Ecto neural progenitor cell (in vitro differentiated cells): ENCODE measurements around the gene PEX11B.
A peak's percentile ranks its signal among the peaks of the same experiment; 100 is the strongest.

Source experiments
- DNase-seq: peaks from one replicate; pipeline ENCODE4 v3.0.0-alpha.2; 2018; ENCODE audit warnings: low spot score

The PEX11B gene

DNA sequence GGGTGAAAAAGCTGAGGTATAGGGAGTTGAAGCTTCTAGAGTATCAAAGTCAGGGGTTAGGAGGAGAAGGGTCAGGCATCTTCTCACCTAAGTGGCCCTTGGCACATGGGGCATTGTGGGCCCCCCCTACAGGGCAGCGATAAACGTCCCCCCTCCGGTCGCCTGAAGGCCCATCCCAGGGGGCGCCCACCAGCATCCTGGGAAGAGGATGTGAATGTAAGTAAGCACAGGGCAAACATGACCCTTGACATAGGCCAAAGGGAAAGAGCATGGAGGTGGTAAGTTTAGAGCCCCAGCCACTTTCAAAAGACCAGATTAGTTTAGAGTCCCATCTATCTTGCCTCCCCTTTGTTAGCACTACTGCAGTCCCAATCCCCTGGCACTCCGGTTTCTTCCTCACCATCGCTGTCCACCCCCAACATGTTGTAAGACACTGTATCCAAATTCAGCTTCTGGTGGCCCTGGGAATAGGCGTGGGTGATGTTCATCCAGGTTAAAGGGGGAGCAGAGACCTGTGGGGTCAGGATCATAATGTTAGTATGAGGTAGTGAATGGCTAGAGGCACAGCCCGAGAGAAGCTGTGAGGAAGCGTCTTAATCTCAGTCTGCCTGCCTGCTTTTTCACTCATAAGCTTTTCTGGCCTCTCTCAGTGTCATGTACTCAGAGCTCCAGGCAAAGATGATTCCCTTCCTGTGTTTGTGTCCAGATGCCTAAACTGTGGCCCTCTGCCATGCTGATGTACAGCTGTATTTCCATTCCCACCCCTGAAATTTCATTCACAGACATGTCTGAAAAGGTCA, 11.4 kb downstream of the PEX11B start:
- no peak for DNase-seq

GRCh38 chr1:145901312-145902021, 17.1 kb downstream of the PEX11B start:
- DNase-seq: no peak

DNA sequence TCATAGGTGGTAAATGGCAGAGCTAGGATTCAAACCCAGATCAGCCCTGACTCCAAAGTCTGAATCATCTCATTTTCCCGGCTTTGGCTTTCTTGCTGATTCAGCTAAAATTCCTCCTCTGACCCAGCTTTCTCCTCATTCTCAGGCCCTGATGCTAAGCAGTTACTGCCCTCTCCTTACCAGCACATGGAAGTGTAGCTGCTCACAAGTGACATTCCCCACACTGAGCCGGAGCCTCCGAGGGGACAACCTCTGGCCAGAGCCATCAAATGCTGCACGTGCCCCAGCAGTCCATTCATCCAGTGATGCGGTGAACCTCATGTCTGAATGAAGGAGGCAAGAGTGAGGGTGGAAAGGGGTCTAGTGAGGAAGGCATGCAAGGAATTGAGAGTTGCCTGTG, 19.8 kb downstream of the PEX11B start:
- DNase-seq: no peak

DNA sequence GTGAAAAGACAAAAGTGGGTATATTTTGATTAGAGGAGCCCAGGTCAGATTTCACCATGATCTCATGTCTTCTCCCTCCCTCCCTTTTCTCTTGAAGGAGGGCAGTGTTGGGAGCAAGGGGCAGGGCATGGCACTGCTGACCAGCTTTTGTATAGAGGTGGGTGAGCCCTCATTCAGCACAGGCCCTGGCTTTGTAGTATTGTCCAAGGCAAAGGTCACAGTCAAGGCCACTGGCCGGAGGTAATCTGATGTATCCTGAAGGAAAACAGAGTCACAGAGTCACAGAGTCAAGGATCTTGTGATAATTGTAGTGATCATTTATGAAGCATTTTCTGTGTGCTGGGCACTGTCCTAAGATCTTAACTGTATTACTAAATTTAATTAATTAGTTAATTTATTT, 20.5 kb downstream of the PEX11B start:
- DNase-seq: no peak

- no peak for DNase-seq
Measured at GRCh38 chr1:145895471-145895870, 23.0 kb downstream of the PEX11B start.

GRCh38 chr1:145893306-145894055, 25.0 kb downstream of the PEX11B start:
- no peak for DNase-seq

- DNase-seq: no peak
Measured at GRCh38 chr1:145892486-145893087, 25.9 kb downstream of the PEX11B start.

DNA sequence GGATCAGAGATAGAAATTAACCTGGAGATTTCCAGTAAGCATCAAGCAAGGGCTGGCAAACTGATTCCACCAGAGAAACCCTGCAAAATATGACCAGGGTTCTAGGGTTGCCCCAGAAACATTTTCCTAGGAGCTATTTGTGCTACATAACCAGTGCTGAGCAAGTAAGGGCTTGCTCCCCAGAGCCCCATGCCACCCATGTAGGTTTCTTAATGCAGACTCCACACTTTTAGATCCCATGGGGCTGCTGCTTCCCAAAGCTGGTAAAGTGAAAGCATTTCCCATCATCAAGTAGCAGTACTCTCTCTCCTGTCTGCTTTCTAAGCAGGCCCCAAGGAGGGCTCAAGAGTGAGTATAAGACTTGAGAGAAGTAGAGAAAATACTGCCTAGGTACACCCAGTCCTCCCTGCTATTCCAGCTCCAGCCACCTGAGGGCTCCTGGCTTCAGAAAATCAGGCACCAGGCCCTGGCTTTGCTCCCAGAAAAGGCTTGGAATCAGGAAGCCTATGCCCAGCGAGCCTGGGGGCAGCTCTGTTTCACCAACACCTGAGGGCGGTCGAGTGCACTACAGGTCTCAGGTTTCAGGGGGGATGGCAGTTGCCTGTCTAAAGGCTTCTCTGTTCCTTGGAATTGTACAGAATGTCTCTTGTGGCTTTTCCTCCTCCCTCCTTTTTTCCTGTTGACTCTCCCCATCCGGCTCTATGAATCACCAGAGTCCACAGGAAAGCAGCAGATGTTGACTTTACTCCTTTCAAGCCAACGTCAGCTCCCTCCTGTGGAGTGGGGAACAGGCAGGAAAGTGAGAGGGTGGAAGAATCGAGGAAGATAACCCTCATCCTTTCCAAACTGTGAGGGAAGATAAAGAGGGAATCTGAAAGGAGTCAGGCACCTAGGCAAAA, 26.7 kb downstream of the PEX11B start:
- DNase-seq: peak; percentile 95

- no peak for DNase-seq
Measured at GRCh38 chr1:145891143-145891542, 27.4 kb downstream of the PEX11B start.

DNA sequence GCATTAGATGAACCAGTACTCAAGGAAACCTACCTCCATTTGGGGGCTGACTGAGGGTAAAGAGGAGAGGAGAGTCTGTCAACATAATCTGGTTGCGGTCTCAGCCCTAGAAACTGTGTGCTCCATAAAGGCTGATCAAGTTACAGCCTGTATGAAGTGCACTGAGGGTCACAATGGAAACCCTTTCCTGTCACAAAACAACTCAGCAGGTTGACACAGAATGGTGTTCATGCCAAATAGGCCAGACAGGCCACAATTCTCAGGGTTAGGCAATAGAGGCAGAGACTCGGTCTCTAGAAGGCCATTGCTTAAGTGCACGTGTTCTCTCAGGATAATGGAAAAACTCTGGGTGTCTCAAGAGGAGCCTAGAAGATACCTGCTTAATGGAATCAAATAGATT, 28.8 kb downstream of the PEX11B start:
- no peak for DNase-seq

DNA sequence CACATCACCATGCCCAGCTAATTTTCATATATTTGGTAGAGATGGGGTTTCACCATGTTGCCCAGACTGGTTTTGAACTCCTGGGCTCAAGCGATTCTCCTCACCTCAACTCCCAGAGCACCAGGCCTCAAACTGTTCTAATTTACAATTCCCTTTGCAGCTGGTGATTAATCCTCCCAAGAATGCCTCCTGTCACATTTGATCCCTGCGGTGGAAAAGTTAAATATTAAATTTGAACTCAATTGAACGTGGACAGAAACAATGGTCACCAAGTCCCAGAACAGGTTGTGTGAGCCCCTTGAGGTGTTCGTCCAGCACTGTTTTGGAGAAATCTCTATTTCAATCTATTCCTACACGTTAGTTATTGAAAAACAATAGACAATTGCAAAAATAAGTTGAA, 30.9 kb downstream of the PEX11B start:
- no peak for DNase-seq

- DNase-seq: no peak
Measured at GRCh38 chr1:145886816-145887215, 31.7 kb downstream of the PEX11B start.

GRCh38 chr1:145886390-145886789, 32.1 kb downstream of the PEX11B start:
- DNase-seq: no peak

DNA sequence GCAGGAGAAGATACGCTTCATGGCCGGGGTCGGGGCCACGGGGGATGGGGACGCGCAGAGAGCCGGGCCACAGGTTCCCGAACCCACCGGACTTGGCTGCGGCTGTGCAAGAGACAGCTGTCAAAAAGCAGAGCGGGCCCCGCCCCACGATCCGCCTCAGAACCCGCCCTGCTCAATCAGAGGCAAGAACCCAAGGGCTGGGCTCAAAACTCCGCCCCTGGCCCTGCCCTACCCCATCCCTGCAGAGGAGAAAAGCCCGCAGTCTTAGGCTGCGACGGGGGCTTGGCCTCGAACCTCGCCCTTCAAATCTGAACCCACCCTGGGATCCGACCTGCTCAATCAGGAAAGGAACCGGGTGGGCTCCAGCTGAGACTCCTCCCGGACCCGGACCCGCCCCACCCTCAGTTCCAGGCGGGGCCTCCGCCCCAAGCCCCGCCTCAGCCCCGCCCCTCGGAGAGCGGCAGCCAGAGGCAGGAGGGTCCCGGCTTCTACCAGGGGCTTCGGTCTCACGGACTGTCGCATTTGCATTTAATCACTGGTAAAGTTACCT, 32.7 kb downstream of the PEX11B start, which contains the start of gene ANKRD35:
Gene ANKRD35 (minus strand): TSS at position 129 of the 550 bp plus-strand sequence. CDS start 108 bp downstream, at position 21.
- peak; percentile 92 for DNase-seq

GRCh38 chr1:145884675-145885074, 33.8 kb downstream of the PEX11B start:
- DNase-seq: no peak

- DNase-seq: no peak
Measured at GRCh38 chr1:145879775-145880174, 38.7 kb downstream of the PEX11B start.

- DNase-seq: no peak
Measured at GRCh38 chr1:145878724-145879123, 39.8 kb downstream of the PEX11B start.

DNA sequence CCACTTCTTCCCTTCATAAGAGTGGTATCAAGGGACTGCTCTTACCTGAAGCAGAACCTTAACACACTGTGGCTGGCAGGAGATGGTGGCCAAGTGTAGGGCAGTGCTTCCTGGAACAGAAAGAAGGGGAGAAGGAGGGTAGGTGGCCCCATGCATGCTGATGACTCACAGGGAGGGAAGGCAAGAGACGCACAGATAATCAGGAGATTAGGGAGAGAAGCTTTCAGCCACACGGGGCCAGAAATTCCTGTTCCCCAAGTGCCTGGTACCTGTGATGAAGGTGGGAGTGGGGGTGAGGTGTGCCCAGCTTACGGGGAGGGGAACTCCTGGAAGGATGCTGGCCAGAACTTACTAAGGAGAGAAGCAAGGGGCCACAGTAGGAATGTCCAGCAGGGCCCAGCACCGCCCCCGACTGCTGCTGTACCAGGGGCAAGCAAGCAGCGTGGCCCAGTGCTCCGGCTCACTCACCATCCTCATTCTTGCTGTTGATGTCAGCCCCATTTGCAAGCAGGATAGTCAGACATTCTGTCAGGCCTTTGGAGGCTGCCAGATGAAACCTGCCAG, 40.5 kb downstream of the PEX11B start:
- DNase-seq: no peak

- DNase-seq: no peak
Measured at GRCh38 chr1:145874646-145875045, 43.9 kb downstream of the PEX11B start.
